ENCODE data around the gene PXK. TPM values are rescaled to one million over a fixed set of nuclear protein-coding genes. Genes with fewer than 3 reads are reported as not detected.

PXK gene
- total and polyA plus RNA-seq, 2 experiments from 2014 or later: 29.5 to 37.8 TPM

- H3K27ac ChIP-seq: no peak overlapping the region
- H3K79me2 ChIP-seq: no peaks in the 10 kb centered on the region
- DNase-seq (ENCODE audit: low spot score): no peak
- no peak overlapping the region for H2AFZ ChIP-seq
- no peaks in the 10 kb centered on the region for H3K9me3 ChIP-seq (ENCODE audit: low read depth)
- H3K4me3 ChIP-seq: no peak overlapping the region
- H3K4me2 ChIP-seq: no peak overlapping the region
- no peaks in the 10 kb centered on the region for H3K27me3 ChIP-seq
- H4K20me1 ChIP-seq (ENCODE audit: insufficient read depth, poor library complexity, severe bottlenecking): no peaks in the 10 kb centered on the region
- no peaks in the 10 kb centered on the region for H3K9me2 ChIP-seq (replicated peaks; ENCODE audit: insufficient read depth)
- WGBS (ENCODE audit: low lambda C conversion rate, missing lambda C conversion rate): 86% methylated on average over 6 of the region's 6 CpGs
- no peaks in the 10 kb centered on the region for H3K4me1 ChIP-seq (ENCODE audit: insufficient read depth)
- H3K36me3 ChIP-seq (replicated peaks; ENCODE audit: insufficient read depth, low read depth): no peaks in the 10 kb centered on the region
- no peak for TF ChIP-seq EZH2phosphoT487 (IDR thresholded peaks at IDR 0.05; ENCODE audit: low read depth, severe bottlenecking, unreplicated experiment)
- TF ChIP-seq, protein P1, sequence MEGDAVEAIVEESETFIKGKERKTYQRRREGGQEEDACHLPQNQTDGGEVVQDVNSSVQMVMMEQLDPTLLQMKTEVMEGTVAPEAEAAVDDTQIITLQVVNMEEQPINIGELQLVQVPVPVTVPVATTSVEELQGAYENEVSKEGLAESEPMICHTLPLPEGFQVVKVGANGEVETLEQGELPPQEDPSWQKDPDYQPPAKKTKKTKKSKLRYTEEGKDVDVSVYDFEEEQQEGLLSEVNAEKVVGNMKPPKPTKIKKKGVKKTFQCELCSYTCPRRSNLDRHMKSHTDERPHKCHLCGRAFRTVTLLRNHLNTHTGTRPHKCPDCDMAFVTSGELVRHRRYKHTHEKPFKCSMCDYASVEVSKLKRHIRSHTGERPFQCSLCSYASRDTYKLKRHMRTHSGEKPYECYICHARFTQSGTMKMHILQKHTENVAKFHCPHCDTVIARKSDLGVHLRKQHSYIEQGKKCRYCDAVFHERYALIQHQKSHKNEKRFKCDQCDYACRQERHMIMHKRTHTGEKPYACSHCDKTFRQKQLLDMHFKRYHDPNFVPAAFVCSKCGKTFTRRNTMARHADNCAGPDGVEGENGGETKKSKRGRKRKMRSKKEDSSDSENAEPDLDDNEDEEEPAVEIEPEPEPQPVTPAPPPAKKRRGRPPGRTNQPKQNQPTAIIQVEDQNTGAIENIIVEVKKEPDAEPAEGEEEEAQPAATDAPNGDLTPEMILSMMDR (IDR thresholded peaks at IDR 0.05; ENCODE audit: poor library complexity): no peak
- no peak for TF ChIP-seq EZH2 (IDR thresholded peaks at IDR 0.05; ENCODE audit: borderline replicate concordance)
These were observed 70.9 kb downstream of the PXK start for GRCh38 chr3:58403513-58404109.

DNA sequence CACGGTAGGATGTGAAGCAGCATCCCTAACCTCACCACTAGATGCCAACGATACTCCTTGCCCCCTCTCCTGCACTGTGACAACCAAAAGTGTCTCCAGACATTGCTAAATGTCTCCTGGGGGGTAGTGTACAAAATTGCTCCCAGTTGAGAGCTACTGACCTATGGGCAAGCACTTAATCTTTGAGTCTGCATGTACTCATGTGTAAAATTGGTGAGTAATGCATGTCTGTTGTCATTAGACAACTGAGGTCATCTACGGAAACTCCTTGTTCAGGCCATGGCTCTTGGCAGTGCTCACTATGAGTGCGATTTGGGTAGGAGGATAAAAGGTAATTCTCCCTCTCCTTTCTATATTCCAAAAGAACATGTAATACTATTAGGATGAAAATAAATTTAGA is 71.7 kb downstream of the PXK start:
- Histone ChIP-seq H3K36me3 (replicated peaks; ENCODE audit: insufficient read depth, low read depth) (no peaks in the 10 kb centered on the region), H3K27me3 (no peaks in the 10 kb centered on the region), H2AFZ (no peak overlapping the region), H3K9me2 (replicated peaks; ENCODE audit: insufficient read depth) (no peaks in the 10 kb centered on the region), H3K27ac (no peak overlapping the region), H3K9me3 (ENCODE audit: low read depth) (no peaks in the 10 kb centered on the region), H4K20me1 (ENCODE audit: insufficient read depth, poor library complexity, severe bottlenecking) (no peaks in the 10 kb centered on the region), H3K4me3 (no peak overlapping the region), H3K4me2 (no peak overlapping the region), H3K79me2 (no peaks in the 10 kb centered on the region), H3K4me1 (ENCODE audit: insufficient read depth) (no peaks in the 10 kb centered on the region)
- 86% methylated on average over 4 of the region's 4 CpGs for WGBS (ENCODE audit: low lambda C conversion rate, missing lambda C conversion rate)
- TF ChIP-seq EZH2phosphoT487 (IDR thresholded peaks at IDR 0.05; ENCODE audit: low read depth, severe bottlenecking, unreplicated experiment) (no peak), EZH2 (IDR thresholded peaks at IDR 0.05; ENCODE audit: borderline replicate concordance) (no peak)
- TF ChIP-seq, protein P1 (IDR thresholded peaks at IDR 0.05; ENCODE audit: poor library complexity): no peak
- DNase-seq (ENCODE audit: low spot score): no peak

DNA sequence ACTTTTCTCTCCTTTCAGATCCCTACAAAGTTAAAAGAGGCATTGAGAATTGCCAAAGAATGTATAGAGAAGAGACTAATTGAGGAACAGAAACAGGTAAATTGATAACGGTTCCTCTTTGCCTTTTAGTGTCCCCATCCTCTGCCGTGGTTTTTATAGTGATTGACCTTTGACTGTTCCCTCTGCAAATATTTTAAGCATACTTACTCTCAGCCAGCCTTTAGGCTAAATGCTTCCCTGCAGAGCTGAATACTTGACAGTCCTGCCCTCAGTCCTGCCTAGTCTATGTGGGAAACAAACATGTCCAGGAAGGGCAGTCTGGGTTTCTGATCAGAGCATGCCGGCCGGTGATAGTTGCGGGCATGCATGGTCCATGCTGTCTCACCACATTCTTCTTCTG is 76.2 kb downstream of the PXK start:
- H3K4me3 ChIP-seq: no peak overlapping the region
- H3K36me3 ChIP-seq (replicated peaks; ENCODE audit: insufficient read depth, low read depth): no peaks in the 10 kb centered on the region
- H2AFZ ChIP-seq: no peak overlapping the region
- no peaks in the 10 kb centered on the region for H3K27me3 ChIP-seq
- H3K79me2 ChIP-seq: no peaks in the 10 kb centered on the region
- TF ChIP-seq EZH2phosphoT487 (IDR thresholded peaks at IDR 0.05; ENCODE audit: low read depth, severe bottlenecking, unreplicated experiment) (no peak), EZH2 (IDR thresholded peaks at IDR 0.05; ENCODE audit: borderline replicate concordance) (no peak)
- TF ChIP-seq, protein P1 (IDR thresholded peaks at IDR 0.05; ENCODE audit: poor library complexity): no peak
- no peaks in the 10 kb centered on the region for H3K4me1 ChIP-seq (ENCODE audit: insufficient read depth)
- H4K20me1 ChIP-seq (ENCODE audit: insufficient read depth, poor library complexity, severe bottlenecking): no peaks in the 10 kb centered on the region
- no peaks in the 10 kb centered on the region for H3K9me3 ChIP-seq (ENCODE audit: low read depth)
- H3K9me2 ChIP-seq (replicated peaks; ENCODE audit: insufficient read depth): no peaks in the 10 kb centered on the region
- WGBS (ENCODE audit: low lambda C conversion rate, missing lambda C conversion rate): 55% methylated on average over 5 of the region's 5 CpGs
- H3K4me2 ChIP-seq: no peak overlapping the region
- no peak for DNase-seq (ENCODE audit: low spot score)
- no peak overlapping the region for H3K27ac ChIP-seq

Data from hepatocyte (in vitro differentiated cells).